Stimulated activated CD4-positive, alpha-beta T cell treated with anti-CD3 and anti-CD28 coated beads, Interleukin-15, amount 100 ng/mL, for 48 hours (primary cell): Measurements from ENCODE around the gene UBE2H.
A peak's percentile ranks its signal among the peaks of the same experiment; 100 is the strongest.
"Not testable (repeated sequence)": the region's sequence is repeated elsewhere in the genome, so short reads cannot be mapped to it uniquely, and the experiment has no call there.

Experiments
- DNase-seq, 2 donors: peaks; one replicate each; pipeline ENCODE4 v3.0.0-alpha.2; 2020; ENCODE audit warnings: low read depth in 2 of 2

Gene UBE2H

GRCh38 chr7:129952653-129953560 is at the start of gene UBE2H:
Gene UBE2H (minus strand): TSS chr7:129952960. CDS start chr7:129952555, 405 bp downstream.
- peak; percentile 81 to 92 for DNase-seq

GRCh38 chr7:129998446-129998845 is 45.7 kb upstream of the UBE2H start:
- DNase-seq, result no peak

- DNase-seq, result no peak
Measured at GRCh38 chr7:129997285-129997684, 44.5 kb upstream of the UBE2H start.

- no peak for DNase-seq
Measured at GRCh38 chr7:129993275-129993674, 40.5 kb upstream of the UBE2H start.

GRCh38 chr7:129990403-129991192 is 37.8 kb upstream of the UBE2H start:
- DNase-seq, result no peak

GRCh38 chr7:129989466-129989865 is 36.7 kb upstream of the UBE2H start:
- peak; percentile 54 to 58 for DNase-seq

GRCh38 chr7:129986600-129986999 is 33.8 kb upstream of the UBE2H start:
- no peak for DNase-seq

GRCh38 chr7:129980667-129981066 is 27.9 kb upstream of the UBE2H start:
- DNase-seq, result no peak

GRCh38 chr7:129975309-129975708 is 22.5 kb upstream of the UBE2H start:
- DNase-seq, result no peak

GRCh38 chr7:129970816-129971215 is 18.1 kb upstream of the UBE2H start:
- DNase-seq, result no peak

GRCh38 chr7:129969881-129970446 is 17.2 kb upstream of the UBE2H start:
- DNase-seq, result no peak

GRCh38 chr7:129968592-129969383 is 16.0 kb upstream of the UBE2H start:
- no peak for DNase-seq

- not testable (repeated sequence) for DNase-seq
Measured at GRCh38 chr7:129960204-129960475, 7.4 kb upstream of the UBE2H start.

- no peak for DNase-seq
Measured at GRCh38 chr7:129959471-129960203, 6.9 kb upstream of the UBE2H start.

GRCh38 chr7:129958643-129959470 is 6.1 kb upstream of the UBE2H start:
- no peak for DNase-seq

GRCh38 chr7:129955993-129956543 is 3.3 kb upstream of the UBE2H start:
- no peak for DNase-seq

- DNase-seq, result peak in 1 of 2 donors; percentile 6
Measured at GRCh38 chr7:129952086-129952652, 591 bp downstream of the UBE2H start.

GRCh38 chr7:129951226-129952085 is 1.3 kb downstream of the UBE2H start:
- DNase-seq, result no peak

GRCh38 chr7:129950933-129951225 is 1.9 kb downstream of the UBE2H start:
- no peak for DNase-seq
